NCI-H1436 treated with DMSO at 0.1 percent for 48 hours (cell line): ENCODE results near the gene INS.

Experiments
- DNase-seq: peaks from one replicate; lab custom pipeline; 2025; lab: John Stamatoyannopoulos, UW

The INS gene

DNA sequence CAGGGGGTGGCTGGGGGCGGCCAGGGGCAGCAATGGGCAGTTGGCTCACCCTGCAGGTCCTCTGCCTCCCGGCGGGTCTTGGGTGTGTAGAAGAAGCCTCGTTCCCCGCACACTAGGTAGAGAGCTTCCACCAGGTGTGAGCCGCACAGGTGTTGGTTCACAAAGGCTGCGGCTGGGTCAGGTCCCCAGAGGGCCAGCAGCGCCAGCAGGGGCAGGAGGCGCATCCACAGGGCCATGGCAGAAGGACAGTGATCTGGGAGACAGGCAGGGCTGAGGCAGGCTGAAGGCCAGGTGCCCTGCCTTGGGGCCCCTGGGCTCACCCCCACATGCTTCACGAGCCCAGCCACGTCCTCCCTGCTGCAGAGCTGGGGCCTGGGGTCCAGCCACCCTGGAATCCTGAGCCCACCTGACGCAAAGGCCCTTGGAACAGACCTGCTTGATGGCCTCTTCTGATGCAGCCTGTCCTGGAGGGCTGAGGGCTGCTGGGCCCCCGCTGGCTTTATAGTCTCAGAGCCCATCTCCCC lies at the start of gene INS:
INS (minus strand) TSS at position 474 of the 524 bp plus-strand sequence; CDS start at position 236, 238 bp downstream.
- no peak for DNase-seq

DNA sequence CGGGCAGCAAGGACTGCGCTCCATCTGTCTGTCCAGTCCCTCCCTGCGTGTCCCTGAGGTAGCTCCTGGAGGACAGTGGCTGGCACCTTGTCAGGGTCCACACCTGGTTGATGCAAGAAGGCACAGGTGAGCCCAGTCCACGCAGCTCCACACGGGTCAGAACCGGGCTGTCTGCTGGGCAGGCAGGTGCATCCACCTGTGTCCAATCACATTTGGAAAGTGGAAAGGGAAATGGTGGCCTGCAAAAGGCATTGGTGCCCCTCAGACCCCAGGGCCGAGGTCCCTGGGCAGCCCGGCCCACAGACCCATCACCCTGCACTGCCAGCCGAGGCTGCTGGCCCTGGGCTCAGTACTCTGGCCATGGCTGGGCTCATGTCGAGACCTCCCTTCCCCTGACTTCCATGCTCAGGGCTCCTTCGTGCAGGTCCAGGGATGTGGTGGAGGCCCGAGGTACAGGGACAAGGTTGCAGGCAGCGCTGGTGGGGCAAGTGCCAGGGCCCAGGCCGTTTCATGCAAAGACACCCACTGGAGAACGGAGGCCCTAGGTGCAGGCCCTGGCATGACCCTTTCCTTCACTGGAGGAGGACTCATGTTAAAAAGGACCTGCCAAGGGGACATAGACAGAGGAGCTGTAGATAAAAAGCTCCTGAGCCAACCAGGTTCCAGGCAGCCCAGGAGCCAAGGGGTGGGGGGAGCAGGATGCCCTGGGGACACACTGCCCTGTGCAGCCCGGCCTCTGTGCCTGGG lies 49.5 kb upstream of the INS start:
- DNase-seq: no peak

- no peak for DNase-seq
These were observed 48.9 kb upstream of the INS start for GRCh38 chr11:2209900-2210321.

GRCh38 chr11:2209370-2209801 lies 48.4 kb upstream of the INS start:
- no peak for DNase-seq

DNA sequence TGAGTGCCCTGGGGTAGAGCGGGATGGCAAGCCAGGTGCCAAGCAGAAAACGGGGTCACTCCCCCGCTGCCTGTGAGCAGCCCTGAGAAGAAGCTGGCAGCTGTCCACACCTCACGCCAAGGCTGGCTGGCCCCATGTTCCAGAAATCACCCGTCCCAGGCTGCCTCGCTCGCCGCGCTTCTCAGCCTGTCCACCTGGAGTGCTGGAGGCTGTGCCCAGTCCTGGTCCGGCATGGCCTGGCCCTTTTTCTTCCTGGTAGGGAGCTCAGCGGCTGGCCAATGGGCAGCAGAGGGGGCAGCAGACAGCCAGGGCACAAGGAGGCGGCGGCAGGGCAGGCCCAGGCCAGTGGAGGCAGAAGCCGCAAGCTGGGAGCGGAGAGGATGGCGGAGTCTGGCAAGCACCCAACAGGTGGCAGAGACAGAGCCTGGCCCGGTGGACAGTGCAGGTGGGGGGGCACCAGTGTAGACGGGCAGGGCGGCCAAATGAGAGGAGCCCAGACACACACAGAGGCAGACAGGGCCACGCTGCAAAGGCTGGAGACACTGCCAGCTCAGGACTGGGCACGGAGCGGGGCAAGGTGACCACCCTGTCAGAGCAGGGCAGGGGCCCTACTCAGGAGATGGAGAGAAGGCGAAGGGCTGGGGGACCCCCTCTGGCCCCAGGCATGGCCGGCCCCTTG lies 47.8 kb upstream of the INS start:
- DNase-seq: no peak

DNA sequence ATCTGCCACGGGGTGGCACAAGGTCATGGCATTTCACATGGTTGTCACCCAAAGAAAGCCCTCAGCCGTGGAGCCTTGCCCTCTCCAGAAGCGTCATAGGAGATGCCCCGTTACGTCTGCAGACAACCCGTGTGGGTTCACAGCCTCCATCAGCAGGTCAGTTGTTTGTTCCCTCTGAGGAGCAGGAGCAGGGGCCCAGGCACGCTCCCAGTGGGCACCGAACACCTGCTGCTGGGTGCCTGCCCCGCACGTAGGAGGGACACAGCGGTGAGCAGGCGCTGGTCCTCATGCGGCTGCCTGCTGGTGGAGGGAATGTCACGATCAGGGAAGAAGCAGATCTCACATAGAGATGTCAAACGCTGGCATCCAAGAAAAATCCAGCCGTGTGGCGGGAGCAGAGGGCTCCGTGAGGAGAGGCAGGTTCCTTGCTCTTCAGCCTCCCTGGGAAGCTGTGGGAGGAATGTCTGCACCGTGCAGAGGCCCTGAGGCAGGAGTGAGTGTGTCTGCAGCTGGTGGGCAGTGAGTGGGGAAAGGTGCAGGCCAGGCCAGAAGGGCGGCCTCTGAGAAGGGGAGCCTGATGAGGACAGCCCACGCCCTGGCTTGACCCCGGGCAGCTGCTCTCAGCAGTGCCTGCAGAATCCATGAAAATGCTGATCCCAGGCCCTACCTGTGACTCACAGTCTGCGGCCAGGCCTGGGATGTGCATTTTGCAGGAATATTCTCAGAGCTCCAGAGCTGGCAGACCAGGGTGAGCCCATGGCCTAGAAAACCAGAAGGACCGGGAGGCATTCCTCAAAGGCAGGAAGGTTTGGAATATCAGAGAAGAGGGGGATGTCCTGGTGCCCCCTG lies 47.0 kb upstream of the INS start:
- DNase-seq: no peak

DNA sequence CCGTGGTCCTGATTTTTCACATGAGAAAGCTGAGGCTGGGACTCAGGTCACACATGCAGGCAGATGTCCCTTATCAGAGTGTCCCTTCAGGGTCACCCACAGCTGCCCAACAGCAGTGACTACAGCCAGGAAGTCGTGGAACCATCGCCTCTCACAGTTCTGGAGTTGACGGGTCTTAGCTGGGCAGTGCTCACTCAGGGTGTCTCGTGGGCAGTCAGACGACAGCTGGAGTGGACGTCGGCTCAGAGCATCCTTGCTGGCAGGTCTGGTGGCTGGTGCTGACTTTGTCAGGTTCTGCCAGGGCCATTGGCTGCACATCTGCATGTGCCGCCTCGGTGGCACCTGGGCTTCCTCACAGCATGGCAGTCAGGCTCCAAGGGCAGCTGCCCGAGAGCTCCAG lies 46.2 kb upstream of the INS start:
- DNase-seq: no peak

DNA sequence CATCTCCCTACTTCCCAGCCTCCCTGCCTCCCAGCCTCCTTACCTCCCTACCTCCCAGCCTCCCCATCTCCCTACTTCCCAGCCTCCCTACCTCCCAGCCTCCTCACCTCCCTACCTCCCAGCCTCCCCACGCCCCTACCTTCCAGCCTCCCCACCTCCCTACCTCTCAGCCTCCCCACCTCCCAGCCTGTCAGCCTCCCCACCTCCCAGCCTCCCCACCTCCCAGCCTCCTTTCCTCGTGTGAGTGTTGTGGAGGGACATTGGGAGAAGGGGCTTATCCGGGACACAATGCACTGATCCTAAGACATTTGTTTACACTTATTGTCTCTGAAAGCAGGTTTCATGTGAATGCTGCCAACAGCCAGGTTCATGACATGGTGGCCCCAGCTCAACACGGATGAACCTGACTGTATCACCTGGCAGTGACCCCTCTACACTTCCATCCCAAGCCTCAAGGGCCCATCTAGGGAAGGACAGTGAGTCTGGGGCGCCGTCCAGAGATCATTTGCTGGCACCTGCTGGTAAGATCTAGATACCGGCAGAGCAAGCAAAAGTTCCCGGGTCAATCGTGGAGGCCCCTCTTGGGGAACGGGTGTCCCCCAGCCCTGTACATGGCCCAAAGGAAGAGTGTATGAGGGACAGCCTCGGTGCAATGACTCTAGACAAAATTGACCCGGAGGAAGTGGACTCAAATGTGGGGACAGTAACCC lies 45.1 kb upstream of the INS start:
- no peak for DNase-seq

DNA sequence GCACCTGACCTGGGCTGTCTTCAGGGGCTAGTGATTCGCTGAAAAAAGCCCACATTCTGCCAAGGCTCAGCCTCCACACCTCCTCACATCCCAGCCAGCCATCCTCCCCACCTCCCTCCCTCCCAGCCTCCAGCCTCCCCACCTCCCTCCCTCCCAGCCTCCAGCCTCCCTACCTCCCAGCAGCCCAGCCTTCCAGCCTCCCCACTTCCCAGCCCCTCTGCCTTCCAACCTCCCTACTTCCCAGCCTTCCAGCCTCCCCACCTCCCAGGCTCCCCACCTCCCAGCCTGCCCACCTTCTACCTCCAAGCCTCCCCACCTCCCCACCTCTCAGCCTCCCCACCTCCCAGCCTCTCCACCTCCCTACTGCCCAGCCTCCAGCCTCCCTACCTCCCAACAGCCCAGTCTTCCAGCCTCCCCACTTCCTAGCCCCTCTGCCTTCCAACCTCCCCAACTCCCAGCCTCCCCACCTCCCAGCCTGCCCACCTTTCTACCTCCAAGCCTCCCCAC lies 44.3 kb upstream of the INS start:
- DNase-seq: no peak

GRCh38 chr11:2204361-2205213 lies 43.6 kb upstream of the INS start:
- no peak for DNase-seq

DNA sequence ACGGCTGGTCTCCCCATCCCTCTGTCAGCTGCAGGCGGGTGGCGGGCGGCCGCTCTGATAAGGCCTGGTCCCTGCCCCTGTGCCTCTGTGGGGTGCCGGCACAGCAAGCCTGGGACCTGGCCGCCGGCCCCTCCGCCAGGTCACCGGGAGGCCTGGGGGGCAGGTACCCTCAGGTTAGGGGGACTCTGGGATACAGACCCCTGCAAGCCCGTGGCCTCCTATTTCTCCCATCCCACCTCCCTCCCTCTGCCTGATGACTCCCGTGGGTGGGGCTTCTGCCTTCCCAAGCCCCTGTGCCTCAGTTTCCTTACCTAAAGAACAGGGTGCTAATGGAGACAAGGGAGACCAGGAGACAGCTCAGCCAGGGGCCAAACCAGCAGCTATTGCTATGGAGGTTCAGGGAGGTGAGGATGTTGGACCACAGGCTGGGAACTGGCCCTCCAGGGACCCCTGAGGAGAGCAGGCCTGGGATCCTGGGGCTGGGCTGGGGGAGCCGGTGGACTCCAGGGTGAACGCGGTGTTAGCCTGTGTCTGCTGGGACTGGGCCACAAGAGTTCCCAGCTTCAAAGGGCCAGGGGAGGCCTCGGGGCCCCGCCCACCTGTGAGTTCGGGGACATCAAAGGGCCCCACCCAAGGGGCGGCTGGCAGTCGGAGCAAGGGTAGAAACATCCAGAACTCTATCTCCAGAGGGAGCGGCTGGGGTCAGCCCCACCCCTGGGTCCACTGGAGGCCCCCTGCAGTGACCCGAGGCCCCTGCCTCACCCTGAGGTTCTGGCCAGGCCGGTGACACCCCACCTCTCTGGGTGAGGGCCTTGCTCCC lies 42.6 kb upstream of the INS start:
- DNase-seq: no peak

DNA sequence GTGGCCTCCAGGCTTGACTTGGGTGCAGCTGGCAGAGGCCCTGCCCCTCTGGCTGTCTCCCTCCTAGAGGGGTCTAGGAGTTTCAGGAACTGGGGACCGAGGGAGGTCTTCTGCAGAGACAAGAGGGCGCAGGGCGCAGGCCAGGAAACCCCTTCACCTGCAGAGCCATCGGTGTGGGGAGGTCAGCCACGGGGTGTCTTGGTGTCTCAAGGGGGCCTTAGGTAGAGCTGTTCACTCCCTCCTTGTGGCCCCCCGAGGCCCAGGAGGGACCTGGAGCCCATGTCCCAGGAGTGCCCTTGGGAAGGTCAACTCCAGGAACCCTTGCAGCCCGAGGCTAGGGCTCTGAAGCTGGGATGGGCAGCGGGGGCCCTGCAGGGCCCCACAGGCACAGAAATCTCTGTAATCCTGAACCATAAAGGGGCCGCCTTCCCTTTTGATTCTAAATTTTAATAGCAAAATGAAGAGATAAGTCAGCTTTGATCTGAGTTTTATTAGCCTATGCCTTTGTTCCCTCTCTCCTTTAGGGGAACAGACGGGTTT lies 42.0 kb upstream of the INS start:
- no peak for DNase-seq

GRCh38 chr11:2202071-2202899 lies 41.3 kb upstream of the INS start:
- no peak for DNase-seq

DNA sequence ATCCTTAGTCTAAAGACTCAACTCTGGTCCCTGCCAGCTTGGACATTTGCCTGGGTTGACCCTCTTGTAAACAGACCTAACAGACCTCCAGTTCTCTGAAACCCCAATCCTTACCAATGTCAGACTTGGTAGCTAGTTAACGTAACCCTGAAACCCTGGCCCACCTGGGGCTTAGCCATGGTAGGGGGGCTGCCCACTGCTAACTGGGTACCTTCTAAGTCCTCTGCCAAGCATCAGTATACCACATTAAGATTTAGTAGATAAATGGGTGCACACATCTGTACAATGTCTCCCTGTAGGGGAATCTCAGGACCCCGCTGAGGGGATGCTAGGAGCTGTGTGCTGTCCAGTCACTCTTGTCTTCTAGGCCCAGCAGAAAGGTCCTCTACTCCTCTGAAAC lies 40.5 kb upstream of the INS start:
- no peak for DNase-seq

GRCh38 chr11:2200957-2201519 lies 40.0 kb upstream of the INS start:
- DNase-seq: no peak

DNA sequence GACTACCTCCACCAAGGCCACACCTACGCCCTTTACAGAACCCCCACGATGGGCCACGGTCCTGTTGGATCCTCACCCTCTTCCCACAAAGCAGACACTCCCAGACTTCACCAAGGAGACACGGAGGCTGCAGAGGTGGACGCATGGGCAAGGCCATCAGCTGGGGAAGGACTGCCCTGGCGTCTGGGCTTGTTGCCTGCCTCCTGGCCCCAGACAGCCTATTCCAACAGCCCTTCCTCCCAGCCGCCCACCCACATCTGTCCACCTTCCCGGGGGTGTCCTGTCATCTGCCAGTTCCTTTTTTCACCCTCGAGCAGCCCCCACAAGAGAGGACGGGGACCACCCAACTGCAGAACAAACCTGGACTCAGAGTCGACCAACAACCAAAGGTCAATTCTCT lies 39.5 kb upstream of the INS start:
- no peak for DNase-seq

- DNase-seq: no peak
These were observed 38.7 kb upstream of the INS start for GRCh38 chr11:2199466-2200341.
